Endothelial cell of umbilical vein (primary cell): ENCODE measurements around the gene SBSN. TPM values are rescaled to one million over a fixed set of nuclear protein-coding genes. Genes with fewer than 3 reads are reported as not detected.

Source experiments
- BruUV-seq: library from RNA; stranded (reverse); fragments of 400-500 nt; replicated peaks from 2 replicates; lab custom pipeline; 2021; lab: Mats Ljungman, UMichigan
- CTCF ChIA-PET: fragments of 300-600, 350-600 bp; sonication (Branson Sonifier 250); formaldehyde crosslinking; loops from one replicate; lab custom pipeline; 2021; ENCODE audit warnings: antibody characterized with exemption, inconsistent platforms; lab: Charles Lee
- POLR2A ChIA-PET: fragments of 300-600, 350-600 bp; sonication (Branson Sonifier 250); formaldehyde crosslinking; loops from one replicate; lab custom pipeline; 2021; ENCODE audit warnings: antibody characterized with exemption, inconsistent platforms; lab: Charles Lee
- DNase-seq: peaks from one replicate; pipeline ENCODE4 v3.0.0-alpha.2; 2011; ENCODE audit warnings: low read depth, low spot score
- FAIRE-seq: peaks from 2 replicates; lab custom pipeline; 2011; peaks lifted over from hg19 to GRCh38; lab: Jason Lieb, UNC
- H2AFZ ChIP-seq: 2 replicates; pipeline ENCODE4 v1.6.0; 2012; ENCODE audit warnings: low read depth, low read length, control low read depth, inconsistent platforms
- H3K27ac ChIP-seq: 2 replicates; pipeline ENCODE4 v1.5.1; 2011; ENCODE audit warnings: low read depth, mild to moderate bottlenecking, control low read depth, low read length, moderate library complexity; ENCODE audit not compliant: insufficient read depth
- H3K27me3 ChIP-seq, 2 experiments: 2 replicates each; pipeline versions ENCODE4 v1.6.0 to v1.6.1; 2011; ENCODE audit warnings: low read length in 2 of 2, mixed read lengths in 1 of 2; ENCODE audit not compliant: control insufficient read depth in 2 of 2, insufficient read depth in 2 of 2
- H3K36me3 ChIP-seq, 2 experiments: 2 replicates in 1 of 2; 3 replicates in 1 of 2; pipeline ENCODE4 v1.5.1; 2011; ENCODE audit warnings: low read length in 2 of 2, mild to moderate bottlenecking in 1 of 2, moderate library complexity in 1 of 2; ENCODE audit not compliant: control insufficient read depth in 2 of 2, insufficient read depth in 2 of 2; ENCODE audit errors: extremely low read depth in 1 of 2
- H3K4me1 ChIP-seq: 3 replicates; pipeline ENCODE4 v1.5.1; 2011; ENCODE audit warnings: mild to moderate bottlenecking, low read length; ENCODE audit not compliant: control insufficient read depth, insufficient read depth; ENCODE audit errors: extremely low read depth
- H3K4me2 ChIP-seq: 2 replicates; pipeline ENCODE4 v1.6.1; 2011; ENCODE audit warnings: low read length, control low read depth, mixed read lengths; ENCODE audit not compliant: insufficient read depth
- H3K4me3 ChIP-seq, 3 experiments: fragments of 200-600 bp in 1 of 3; sonication (generic), shearing (Covaris generic) in 1 of 3; replicated peaks in 1 of 3; 2 replicates each; pipeline ENCODE4 v1.5.1; 2011 to 2016; ENCODE audit warnings: control low read depth in 3 of 3, low read length in 3 of 3, mild to moderate bottlenecking in 2 of 3, inconsistent platforms in 1 of 3, low read depth in 1 of 3, moderate library complexity in 1 of 3; ENCODE audit not compliant: insufficient read depth in 1 of 3
- H3K79me2 ChIP-seq: 2 replicates; pipeline ENCODE4 v1.6.0; 2012; ENCODE audit warnings: low read length, inconsistent platforms; ENCODE audit not compliant: control insufficient read depth, insufficient read depth
- H3K9ac ChIP-seq: replicated peaks from 2 replicates; pipeline ENCODE3; 2011; ENCODE audit warnings: low read length, control low read depth; ENCODE audit not compliant: insufficient read depth; ENCODE audit errors: extremely low read depth
- H3K9me1 ChIP-seq: replicated peaks from 3 replicates; pipeline ENCODE4 v1.6.0; 2011; ENCODE audit warnings: mild to moderate bottlenecking, low read length; ENCODE audit not compliant: control insufficient read depth, insufficient read depth; ENCODE audit errors: extremely low read depth
- H3K9me3 ChIP-seq: replicated peaks from 2 replicates; pipeline ENCODE4 v1.5.1; 2012; ENCODE audit warnings: low read length, inconsistent platforms; ENCODE audit not compliant: control insufficient read depth, insufficient read depth
- H4K20me1 ChIP-seq: replicated peaks from 2 replicates; pipeline ENCODE3; 2011; ENCODE audit warnings: mild to moderate bottlenecking, low read length; ENCODE audit not compliant: control insufficient read depth, insufficient read depth; ENCODE audit errors: extremely low read depth
- CTCF ChIP-seq, 2 donors: IDR thresholded peaks; 1 replicate in 1 of 2; 2 replicates in 1 of 2; pipeline ENCODE4 v1.5.1; 2011; ENCODE audit warnings: low read length in 2 of 2, mild to moderate bottlenecking in 2 of 2, moderate library complexity in 2 of 2, control low read depth in 1 of 2, inconsistent platforms in 1 of 2, low read depth in 1 of 2; ENCODE audit not compliant: insufficient read depth in 1 of 2; ENCODE audit errors: extremely low read depth in 1 of 2
- EZH2 ChIP-seq: IDR thresholded peaks from 2 replicates; pipeline ENCODE4 v1.6.1; 2012; ENCODE audit warnings: borderline replicate concordance, low read depth, mild to moderate bottlenecking, moderate library complexity, low read length, inconsistent platforms; ENCODE audit not compliant: severe bottlenecking
- FOS ChIP-seq: IDR thresholded peaks from 2 replicates; pipeline ENCODE4 v1.6.1; 2011; ENCODE audit warnings: mild to moderate bottlenecking, low read length, moderate library complexity, borderline replicate concordance; ENCODE audit not compliant: insufficient read depth
- GATA2 ChIP-seq: IDR thresholded peaks from 2 replicates; pipeline ENCODE4 v1.7.0; 2011; ENCODE audit warnings: low read depth, mild to moderate bottlenecking, moderate library complexity, mixed read lengths, low read length; ENCODE audit not compliant: insufficient read length, insufficient read depth
- JUN ChIP-seq: IDR thresholded peaks from 2 replicates; pipeline ENCODE4 v1.6.1; 2011; ENCODE audit warnings: borderline replicate concordance, low read depth; ENCODE audit not compliant: insufficient read length, insufficient read depth
- MAX ChIP-seq: IDR thresholded peaks from 2 replicates; pipeline ENCODE4 v1.6.1; 2011; ENCODE audit not compliant: insufficient read depth, insufficient read length
- MYC ChIP-seq: IDR thresholded peaks from one replicate; pipeline ENCODE4 v1.6.1; 2011; ENCODE audit warnings: mild to moderate bottlenecking, low read depth, low read length
- POLR2A ChIP-seq: IDR thresholded peaks from 2 replicates; pipeline ENCODE4 v1.6.1; 2012; ENCODE audit warnings: low read depth, mild to moderate bottlenecking, control low read depth, low read length
- POLR2AphosphoS5 ChIP-seq: IDR thresholded peaks from 2 replicates; pipeline ENCODE4 v1.6.1; 2012; ENCODE audit warnings: low read depth, mild to moderate bottlenecking, control low read depth, low read length, moderate library complexity; ENCODE audit not compliant: insufficient read depth
- dilution Hi-C: fragments of 300-500 bp; cut with MboI; formaldehyde crosslinking; loops from one replicate; pipeline ENCODE4 v1.15.0; 2019; ENCODE audit warnings: low sequenced_read_pairs; ENCODE audit not compliant: extremely low pct_ligation_motif_present
- intact Hi-C: fragments of 100-400 bp; cut with micrococcal nuclease; formaldehyde crosslinking; loops from one replicate; pipeline ENCODE4 v1.10.0; 2022
- polyA plus RNA-seq, 4 experiments: library from polyadenylated mRNA; depleted of rRNA in 3 of 4; stranded (reverse) in 3 of 4; unstranded in 1 of 4; fragments of >200 nt; gene quantifications; 2 replicates each; pipeline versions ENCODE4 v1.2.1 to v1.2.3, GENCODE V29; 2011 to 2012; ENCODE audit warnings: missing spikeins in 1 of 4
- total RNA-seq: library from RNA; stranded (reverse); gene quantifications from 2 replicates; pipeline ENCODE4 v1.2.3, GENCODE V29; 2021

SBSN gene
- total and polyA plus RNA-seq, 2 donors (not counting 3 experiments of a cell fraction or from before 2014, with no cell fraction given) = not detected

- Histone ChIP-seq H3K4me2 (no peak overlapping the region), H4K20me1 (no peaks in the 10 kb centered on the region), H3K27ac (no peak overlapping the region), H3K79me2 (no peaks in the 10 kb centered on the region), H3K4me3 (no peak overlapping the region), H2AFZ (no peak overlapping the region), H3K9me3 (no peaks in the 10 kb centered on the region), H3K36me3 (no peaks in the 10 kb centered on the region), H3K4me1 (no peaks in the 10 kb centered on the region), H3K9me1 (no peaks in the 10 kb centered on the region), H3K27me3 (peaks cover 0 to 4% of the 10 kb centered on the region in 2 experiments), H3K9ac (no peak overlapping the region)
- intact Hi-C loops (no loop called here), dilution Hi-C loops (no loop called here)
- DNase-seq (no peak), FAIRE-seq (no peak)
- POLR2A ChIA-PET = no interaction called here
- no TSS peak for BruUV-seq
- CTCF ChIA-PET = interaction anchor here (0.7 kb wide), 1 partner anchor 11 kb away, joined by 4 read pairs; no protein-coding TSS in a partner anchor
- TF ChIP-seq MYC (no peak), FOS (no peak), GATA2 (no peak), JUN (no peak), POLR2AphosphoS5 (no peak), EZH2 (no peak), CTCF (IDR thresholded peaks at IDR 0.05; ENCODE audit: extremely low read depth in 1 of 2, insufficient read depth in 1 of 2, low read depth in 1 of 2, low read length in 2 of 2) (no peak), MAX (no peak), POLR2A (no peak)
Observed at GRCh38 chr19:35559281-35559659, 31.2 kb upstream of the SBSN start.
